ENCODE measurements around the gene SIVA1.
"Not testable (repeated sequence)": the region's sequence is repeated elsewhere in the genome, so short reads cannot be mapped to it uniquely, and the experiment has no call there.

The SIVA1 gene

GRCh38 chr14:104746934-104747481, 5.9 kb upstream of the SIVA1 start:
- H3K4me3 ChIP-seq (ENCODE audit: low read depth, low read length) = no peak overlapping the region
- DNase-seq (ENCODE audit: low read depth) = no peak

GRCh38 chr14:104747876-104748275, 5.1 kb upstream of the SIVA1 start:
- H3K4me3 ChIP-seq (ENCODE audit: low read depth, low read length) = no peak overlapping the region
- no peak for DNase-seq (ENCODE audit: low read depth)

GRCh38 chr14:104749111-104749649, 3.8 kb upstream of the SIVA1 start:
- H3K4me3 ChIP-seq (ENCODE audit: low read depth, low read length) = no peak overlapping the region
- DNase-seq (ENCODE audit: low read depth) = peak; percentile 21

GRCh38 chr14:104750056-104750752, 2.7 kb upstream of the SIVA1 start:
- H3K4me3 ChIP-seq (ENCODE audit: low read depth, low read length) = no peak overlapping the region
- no peak for DNase-seq (ENCODE audit: low read depth)

- not testable (repeated sequence) for H3K4me3 ChIP-seq (ENCODE audit: low read depth, low read length); DNase-seq (ENCODE audit: low read depth)
These were observed 2.2 kb upstream of the SIVA1 start for GRCh38 chr14:104750753-104751057.

- peak overlapping the region; percentile 94 for H3K4me3 ChIP-seq (ENCODE audit: low read depth, low read length)
- no peak for DNase-seq (ENCODE audit: low read depth)
These were observed 1.2 kb upstream of the SIVA1 start for GRCh38 chr14:104751539-104752422.

GRCh38 chr14:104752423-104752734, 568 bp upstream of the SIVA1 start:
- DNase-seq (ENCODE audit: low read depth) = no peak
- H3K4me3 ChIP-seq (ENCODE audit: low read depth, low read length) = peak overlapping the region; percentile 94

- DNase-seq (ENCODE audit: low read depth) = no peak
- H3K4me3 ChIP-seq (ENCODE audit: low read depth, low read length) = peak overlapping the region; percentile 94
These were observed 723 bp downstream of the SIVA1 start for GRCh38 chr14:104753528-104754212.

- peak overlapping the region; percentile 94 for H3K4me3 ChIP-seq (ENCODE audit: low read depth, low read length)
- no peak for DNase-seq (ENCODE audit: low read depth)
These were observed 1.4 kb downstream of the SIVA1 start for GRCh38 chr14:104754213-104754851.

GRCh38 chr14:104755621-104756020, 2.7 kb downstream of the SIVA1 start:
- no peak overlapping the region for H3K4me3 ChIP-seq (ENCODE audit: low read depth, low read length)
- DNase-seq (ENCODE audit: low read depth) = no peak

GRCh38 chr14:104756477-104757237, 3.7 kb downstream of the SIVA1 start:
- H3K4me3 ChIP-seq (ENCODE audit: low read depth, low read length) = no peak overlapping the region
- no peak for DNase-seq (ENCODE audit: low read depth)

- no peak for DNase-seq (ENCODE audit: low read depth)
- no peak overlapping the region for H3K4me3 ChIP-seq (ENCODE audit: low read depth, low read length)
These were observed 4.3 kb downstream of the SIVA1 start for GRCh38 chr14:104757238-104757585.

- no peak for DNase-seq (ENCODE audit: low read depth)
- H3K4me3 ChIP-seq (ENCODE audit: low read depth, low read length) = no peak overlapping the region
These were observed 4.9 kb downstream of the SIVA1 start for GRCh38 chr14:104757681-104758392.

GRCh38 chr14:104758981-104759969, 6.3 kb downstream of the SIVA1 start:
- H3K4me3 ChIP-seq (ENCODE audit: low read depth, low read length) = no peak overlapping the region
- DNase-seq (ENCODE audit: low read depth) = no peak

- H3K4me3 ChIP-seq (ENCODE audit: low read depth, low read length) = no peak overlapping the region
- no peak for DNase-seq (ENCODE audit: low read depth)
These were observed 12.6 kb downstream of the SIVA1 start for GRCh38 chr14:104765517-104765916.

- DNase-seq (ENCODE audit: low read depth) = no peak
- no peak overlapping the region for H3K4me3 ChIP-seq (ENCODE audit: low read depth, low read length)
These were observed 13.4 kb downstream of the SIVA1 start for GRCh38 chr14:104766256-104766862.

Data from skeletal muscle cell (primary cell).